OCI-LY7 (cell line): ENCODE data around the gene IFT27. TPM values are rescaled to one million over a fixed set of nuclear protein-coding genes. Genes with fewer than 3 reads are reported as not detected.

ENCODE experiments used
- BruUV-seq: library from RNA; stranded (reverse); fragments of 400-500 nt; replicated peaks from 2 replicates; lab custom pipeline; 2021; lab: Mats Ljungman, UMichigan
- CTCF ChIA-PET: fragments of 300-600 bp; sonication (Branson Sonifier 250); formaldehyde crosslinking; loops from one replicate; lab custom pipeline; 2022; ENCODE audit warnings: antibody characterized with exemption; ENCODE audit not compliant: unreplicated experiment; lab: Charles Lee
- POLR2A ChIA-PET: fragments of 300-600 bp; sonication (Branson Sonifier 250); formaldehyde crosslinking; loops from one replicate; lab custom pipeline; 2022; ENCODE audit warnings: antibody characterized with exemption; lab: Charles Lee
- DNase-seq: peaks from one replicate; pipeline ENCODE4 v3.0.0-alpha.2; 2015; ENCODE audit warnings: low spot score
- H2AFZ ChIP-seq: fragments of 200-600 bp; sonication (generic), shearing (Covaris generic); 2 replicates; pipeline ENCODE4 v1.6.1; 2014; ENCODE audit warnings: mild to moderate bottlenecking, antibody characterized with exemption, low read length, moderate library complexity
- H3K27ac ChIP-seq: fragments of 200-600 bp; sonication (generic); 2 replicates; pipeline ENCODE4 v1.5.1; 2014; ENCODE audit warnings: mixed run types, low read depth, mild to moderate bottlenecking, moderate library complexity, low read length, inconsistent platforms; ENCODE audit not compliant: poor library complexity, severe bottlenecking
- H3K36me3 ChIP-seq: fragments of 200-600 bp; sonication (generic); 2 replicates; pipeline ENCODE4 v1.6.1; 2014; ENCODE audit warnings: mild to moderate bottlenecking, antibody characterized with exemption, low read length, moderate library complexity, mixed read lengths; ENCODE audit not compliant: insufficient read depth
- H3K4me1 ChIP-seq: fragments of 200-600 bp; sonication (generic); 2 replicates; pipeline ENCODE4 v1.5.1; 2014; ENCODE audit warnings: mild to moderate bottlenecking, low read length; ENCODE audit not compliant: insufficient read depth, poor library complexity, severe bottlenecking
- H3K4me2 ChIP-seq: fragments of 200-600 bp; sonication (generic); 2 replicates; pipeline ENCODE4 v1.6.1; 2014; ENCODE audit warnings: mild to moderate bottlenecking, low read length
- H3K4me3 ChIP-seq: fragments of 200-600 bp; sonication (generic); 2 replicates; pipeline ENCODE4 v1.5.1; 2014; ENCODE audit warnings: mild to moderate bottlenecking, low read depth, low read length; ENCODE audit not compliant: poor library complexity, severe bottlenecking
- H3K79me2 ChIP-seq: fragments of 200-600 bp; sonication (generic); 2 replicates; pipeline ENCODE4 v1.6.1; 2016; ENCODE audit warnings: low read depth, mild to moderate bottlenecking, low read length, moderate library complexity, mixed read lengths; ENCODE audit not compliant: insufficient read depth
- H3K9me2 ChIP-seq: fragments of 200-600 bp; sonication (generic); 2 replicates; pipeline ENCODE4 v1.6.1; 2016; ENCODE audit warnings: mild to moderate bottlenecking, low read length, mixed read lengths; ENCODE audit not compliant: insufficient read depth
- H3K9me3 ChIP-seq: fragments of 200-600 bp; sonication (generic); 2 replicates; pipeline ENCODE4 v1.6.1; 2014; ENCODE audit warnings: mild to moderate bottlenecking, mixed run types, low read length, mixed read lengths
- H4K20me1 ChIP-seq: fragments of 200-600 bp; sonication (generic); 2 replicates; pipeline ENCODE4 v1.6.1; 2014; ENCODE audit warnings: mild to moderate bottlenecking, antibody characterized with exemption, low read length, moderate library complexity, mixed read lengths; ENCODE audit not compliant: insufficient read depth
- EZH2phosphoT487 ChIP-seq: fragments of 200-600 bp; sonication (generic); IDR thresholded peaks from 2 replicates; pipeline ENCODE4 v1.6.1; 2018; ENCODE audit warnings: low read depth, borderline replicate concordance, mild to moderate bottlenecking, mixed run types, antibody characterized with exemption, low read length, moderate library complexity, mixed read lengths
- intact Hi-C: fragments of 100-400 bp; cut with micrococcal nuclease; formaldehyde crosslinking; loops from one replicate; pipeline ENCODE4 v1.10.0; 2022; ENCODE audit not compliant: unreplicated experiment
- total RNA-seq, 2 experiments: library from RNA; depleted of rRNA in 1 of 2; stranded (reverse); fragments of >200 nt in 1 of 2; shearing (Covaris generic) in 1 of 2; gene quantifications; 2 replicates each; pipeline ENCODE4 v1.2.3, GENCODE V29; 2014 to 2022
- TF ChIP-seq, protein P1 (sequence below): fragments of 200-600 bp; sonication (generic); conservative IDR thresholded peaks from 2 replicates; pipeline ENCODE4 v1.5.1; 2014; ENCODE audit warnings: mild to moderate bottlenecking, antibody characterized with exemption, low read length, moderate library complexity, mixed read lengths

IFT27 gene
- total RNA-seq, 2 experiments from 2014 or later, result 18.3 to 50.0 TPM

DNA sequence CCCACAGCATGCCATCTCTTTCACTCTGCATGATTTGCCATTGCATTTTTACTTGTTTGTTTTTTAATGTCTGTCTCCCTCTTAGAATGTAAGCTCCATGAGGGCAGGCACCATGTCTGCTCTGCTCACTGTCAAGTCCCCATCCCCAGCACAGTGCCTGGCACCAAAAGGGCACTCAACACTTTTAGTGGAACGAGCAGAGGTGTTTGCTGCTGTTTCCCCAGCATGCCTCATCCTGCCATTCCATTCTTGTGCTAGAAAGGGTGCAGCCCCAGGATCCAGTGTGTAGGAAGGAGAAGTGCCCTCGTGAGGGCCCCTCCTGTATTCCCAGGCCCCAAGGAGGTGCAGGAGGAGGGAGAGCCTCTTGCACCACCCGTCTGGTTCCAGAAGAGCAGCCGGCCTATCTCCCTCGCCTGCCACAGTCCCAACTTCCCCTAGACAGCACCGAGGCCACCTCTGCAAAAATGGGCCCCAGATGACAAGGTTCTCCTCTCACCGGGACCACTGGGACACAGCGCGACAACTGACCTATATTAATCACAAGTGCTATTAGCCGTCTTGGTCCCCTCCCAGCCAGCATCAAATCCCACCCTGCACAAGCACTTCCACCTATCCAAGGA lies 39.1 kb downstream of the IFT27 start:
- no peak for TF ChIP-seq EZH2phosphoT487
- H3K27ac ChIP-seq, result no peak overlapping the region
- H3K9me2 ChIP-seq, result no peaks in the 10 kb centered on the region
- H3K9me3 ChIP-seq, result peaks cover 7% of the 10 kb centered on the region; the same call in 1 of the 2 replicates
- H3K79me2 ChIP-seq, result no peaks in the 10 kb centered on the region
- intact Hi-C loops, result no loop called here
- H4K20me1 ChIP-seq, result no peaks in the 10 kb centered on the region
- no peaks in the 10 kb centered on the region for H3K4me1 ChIP-seq
- BruUV-seq, result no TSS peak
- H3K4me2 ChIP-seq, result no peak overlapping the region
- H3K4me3 ChIP-seq, result no peak overlapping the region
- no peak overlapping the region for H2AFZ ChIP-seq
- CTCF ChIA-PET, result no interaction called here
- DNase-seq, result no peak
- POLR2A ChIA-PET, result no interaction called here
- H3K36me3 ChIP-seq, result no peaks in the 10 kb centered on the region

DNA sequence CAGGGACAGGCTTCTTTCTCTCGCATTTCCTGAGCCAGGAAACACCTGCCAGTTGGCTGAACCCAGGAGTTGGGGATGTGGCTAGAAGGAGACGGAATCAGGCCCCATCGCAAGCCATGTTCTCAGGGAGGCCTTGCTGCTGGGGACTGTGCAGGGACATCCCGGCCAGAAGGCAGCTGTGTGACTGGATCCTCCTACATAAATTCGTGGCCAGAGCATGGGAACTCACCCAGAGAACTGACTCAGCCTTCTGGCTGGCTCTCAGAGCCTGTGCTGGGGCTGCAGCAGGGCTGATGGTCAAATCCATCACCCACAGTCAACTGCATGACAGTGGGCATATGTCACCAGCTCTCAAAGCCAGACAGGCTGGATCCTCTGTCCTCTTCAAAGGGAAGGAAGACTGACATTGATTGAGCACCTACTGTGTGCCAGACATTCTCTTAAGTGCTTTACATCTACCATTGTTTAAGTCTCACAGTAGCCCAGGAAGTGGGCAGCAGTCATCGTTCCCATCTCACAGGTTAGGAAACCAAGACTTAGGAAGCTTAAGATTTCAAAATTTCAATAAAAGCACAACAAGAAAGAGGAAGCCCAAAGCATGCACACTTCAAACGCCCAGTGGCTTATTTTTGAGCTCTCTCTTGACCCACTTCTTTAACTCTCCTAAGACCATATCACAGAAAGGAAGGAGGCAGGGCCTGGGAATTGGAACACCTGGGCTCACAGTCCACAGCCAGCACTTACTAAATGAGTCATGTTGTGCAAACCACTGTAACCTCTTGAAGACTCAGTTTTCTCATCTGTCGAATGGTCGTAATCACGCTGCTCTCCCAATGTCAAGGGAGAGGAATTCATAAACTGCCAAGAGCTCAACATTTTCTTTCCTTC lies 41.5 kb downstream of the IFT27 start:
- DNase-seq, result no peak
- Histone ChIP-seq H3K9me3 (no peaks in the 10 kb centered on the region), H4K20me1 (no peaks in the 10 kb centered on the region), H3K79me2 (no peaks in the 10 kb centered on the region), H3K27ac (no peak overlapping the region), H3K4me3 (no peak overlapping the region), H3K36me3 (no peaks in the 10 kb centered on the region), H3K4me2 (no peak overlapping the region), H2AFZ (no peak overlapping the region), H3K9me2 (no peaks in the 10 kb centered on the region), H3K4me1 (no peaks in the 10 kb centered on the region)
- TF ChIP-seq, protein P1, sequence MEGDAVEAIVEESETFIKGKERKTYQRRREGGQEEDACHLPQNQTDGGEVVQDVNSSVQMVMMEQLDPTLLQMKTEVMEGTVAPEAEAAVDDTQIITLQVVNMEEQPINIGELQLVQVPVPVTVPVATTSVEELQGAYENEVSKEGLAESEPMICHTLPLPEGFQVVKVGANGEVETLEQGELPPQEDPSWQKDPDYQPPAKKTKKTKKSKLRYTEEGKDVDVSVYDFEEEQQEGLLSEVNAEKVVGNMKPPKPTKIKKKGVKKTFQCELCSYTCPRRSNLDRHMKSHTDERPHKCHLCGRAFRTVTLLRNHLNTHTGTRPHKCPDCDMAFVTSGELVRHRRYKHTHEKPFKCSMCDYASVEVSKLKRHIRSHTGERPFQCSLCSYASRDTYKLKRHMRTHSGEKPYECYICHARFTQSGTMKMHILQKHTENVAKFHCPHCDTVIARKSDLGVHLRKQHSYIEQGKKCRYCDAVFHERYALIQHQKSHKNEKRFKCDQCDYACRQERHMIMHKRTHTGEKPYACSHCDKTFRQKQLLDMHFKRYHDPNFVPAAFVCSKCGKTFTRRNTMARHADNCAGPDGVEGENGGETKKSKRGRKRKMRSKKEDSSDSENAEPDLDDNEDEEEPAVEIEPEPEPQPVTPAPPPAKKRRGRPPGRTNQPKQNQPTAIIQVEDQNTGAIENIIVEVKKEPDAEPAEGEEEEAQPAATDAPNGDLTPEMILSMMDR, result no peak
- no peak for TF ChIP-seq EZH2phosphoT487
- BruUV-seq, result no TSS peak
- CTCF ChIA-PET, result no interaction called here
- POLR2A ChIA-PET, result interaction anchor here (0.6 to 0.9 kb wide), 2 partner anchors 34 to 102 kb away, joined by 4 to 6 read pairs; no protein-coding TSS in a partner anchor
- intact Hi-C loops, result no loop called here

DNA sequence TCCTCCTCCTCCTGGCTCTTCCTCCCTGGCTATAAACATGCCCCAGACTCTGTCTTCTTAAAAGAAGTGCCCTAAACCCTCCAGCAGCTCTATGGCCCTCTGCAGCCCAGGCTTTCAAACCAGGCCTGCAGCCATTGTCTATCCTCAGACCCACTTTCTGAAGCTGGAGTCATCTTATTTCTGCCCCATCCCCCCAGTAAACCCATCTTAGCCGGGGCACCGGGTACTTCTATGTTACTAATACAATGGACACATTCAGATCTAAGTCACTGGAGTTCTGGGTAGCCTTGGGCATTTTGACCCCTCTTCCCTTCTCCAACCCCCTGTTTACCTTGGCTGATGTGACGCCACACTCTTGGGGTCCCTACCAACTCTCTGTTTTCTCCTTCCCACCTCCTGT lies 42.6 kb downstream of the IFT27 start:
- Histone ChIP-seq H3K9me3 (no peaks in the 10 kb centered on the region), H3K4me1 (no peaks in the 10 kb centered on the region), H3K9me2 (no peaks in the 10 kb centered on the region), H4K20me1 (no peaks in the 10 kb centered on the region), H2AFZ (no peak overlapping the region), H3K36me3 (no peaks in the 10 kb centered on the region), H3K79me2 (no peaks in the 10 kb centered on the region), H3K4me2 (no peak overlapping the region), H3K4me3 (no peak overlapping the region), H3K27ac (no peak overlapping the region)
- ChIA-PET POLR2A (no interaction called here), CTCF (no interaction called here)
- intact Hi-C loops, result no loop called here
- DNase-seq, result no peak
- no peak for TF ChIP-seq EZH2phosphoT487
- TF ChIP-seq, protein P1, result no peak
- no TSS peak for BruUV-seq
